HCT116 (cell line): ENCODE results near the gene SZT2. TPM values are rescaled to one million over a fixed set of nuclear protein-coding genes. Genes with fewer than 3 reads are reported as not detected.

Experiments
- ATAC-seq: fragments of 200-7000 bp; cut with Tn5 transposase; 2 replicates; pipeline ENCODE4 v1.9.1; 2020; ENCODE audit warnings: mild to moderate bottlenecking, moderate library complexity
- BruUV-seq: library from RNA; stranded (reverse); fragments of 400-500 nt; replicated peaks from 2 replicates; lab custom pipeline; 2021; lab: Mats Ljungman, UMichigan
- CTCF ChIA-PET: fragments of 300-600 bp; sonication (Branson Sonifier 250); formaldehyde crosslinking; loops from one replicate; lab custom pipeline; 2021; ENCODE audit warnings: antibody characterized with exemption; lab: Charles Lee
- POLR2A ChIA-PET: fragments of 300-600, 350-600 bp; sonication (Branson Sonifier 250); formaldehyde crosslinking; loops from one replicate; lab custom pipeline; 2021; ENCODE audit warnings: antibody characterized with exemption; lab: Charles Lee
- RAD21 ChIA-PET, 2 experiments: fragments of 300-600 bp; sonication (Branson Sonifier 250); formaldehyde crosslinking; loops; one replicate each; lab custom pipeline; 2023; ENCODE audit warnings: low total read pairs in 2 of 2; ENCODE audit not compliant: uncharacterized antibody in 2 of 2, unreplicated experiment in 2 of 2, low non-redundant PET in 1 of 2; lab: Charles Lee
- DNase-seq: peaks from one replicate; pipeline ENCODE4 v3.0.0-alpha.2; 2010; ENCODE audit warnings: low read depth, low spot score
- H2AFZ ChIP-seq: fragments of 200-600 bp; shearing (Covaris generic), sonication (generic); 2 replicates; pipeline ENCODE4 v1.6.1; 2017; ENCODE audit warnings: low read depth, mixed run types, mixed read lengths, antibody characterized with exemption, low read length; ENCODE audit not compliant: poor library complexity, severe bottlenecking
- H3K27ac ChIP-seq: 2 replicates; pipeline ENCODE4 v1.5.1; 2012; ENCODE audit warnings: low read depth, low read length
- H3K27me3 ChIP-seq: fragments of 200-600 bp; sonication (generic); 2 replicates; pipeline ENCODE4 v1.6.1; 2016; ENCODE audit warnings: mixed run types, low read length, mixed read lengths; ENCODE audit not compliant: insufficient read depth
- H3K36me3 ChIP-seq, 2 experiments: fragments of 200-500 bp in 1 of 2; fragments of 200-600 bp in 1 of 2; sonication (Bioruptor generic) in 1 of 2; sonication (generic) in 1 of 2; 2 replicates each; pipeline versions ENCODE4 v1.5.1 to v1.6.1; 2014 to 2016; ENCODE audit warnings: low read length in 2 of 2, inconsistent platforms in 1 of 2, mixed read lengths in 1 of 2, mixed run types in 1 of 2; ENCODE audit not compliant: insufficient read depth in 2 of 2, control insufficient read depth in 1 of 2
- H3K4me1 ChIP-seq, 2 experiments: fragments of 200-600 bp in 1 of 2; sonication (generic) in 1 of 2; 2 replicates each; pipeline versions ENCODE4 v1.5.1 to v1.6.1; 2012 to 2017; ENCODE audit warnings: low read length in 2 of 2, inconsistent platforms in 1 of 2, mild to moderate bottlenecking in 1 of 2, mixed read lengths in 1 of 2, mixed run types in 1 of 2, moderate library complexity in 1 of 2; ENCODE audit not compliant: insufficient read depth in 2 of 2, control insufficient read depth in 1 of 2
- H3K4me2 ChIP-seq: fragments of 200-600 bp; sonication (generic); 2 replicates; pipeline ENCODE4 v1.6.1; 2017; ENCODE audit warnings: mixed run types, low read length, mixed read lengths
- H3K4me3 ChIP-seq, 2 experiments: fragments of 200-600 bp in 1 of 2; sonication (generic) in 1 of 2; replicated peaks in 1 of 2; 2 replicates each; pipeline ENCODE4 v1.5.1; 2011 to 2016; ENCODE audit warnings: low read length in 2 of 2, control low read depth in 1 of 2, low read depth in 1 of 2, mild to moderate bottlenecking in 1 of 2, mixed read lengths in 1 of 2, mixed run types in 1 of 2
- H3K79me2 ChIP-seq: fragments of 200-600 bp; sonication (generic); 2 replicates; pipeline ENCODE4 v1.6.1; 2017; ENCODE audit warnings: mild to moderate bottlenecking, mixed run types, low read length, moderate library complexity, mixed read lengths; ENCODE audit not compliant: insufficient read depth
- H3K9ac ChIP-seq: fragments of 200-600 bp; sonication (generic); 2 replicates; pipeline ENCODE4 v1.6.1; 2016; ENCODE audit warnings: low read length, mixed read lengths
- H3K9me2 ChIP-seq: fragments of 200-600 bp; sonication (generic), shearing (Covaris generic); 2 replicates; pipeline ENCODE4 v1.6.1; 2017; ENCODE audit warnings: mixed run types, mild to moderate bottlenecking, moderate library complexity; ENCODE audit not compliant: insufficient read depth
- H3K9me3 ChIP-seq, 2 experiments: fragments of 200-500 bp in 1 of 2; fragments of 200-600 bp in 1 of 2; sonication (Bioruptor generic) in 1 of 2; sonication (generic) in 1 of 2; 2 replicates each; pipeline ENCODE4 v1.6.1; 2014 to 2017; ENCODE audit warnings: low read length in 2 of 2, mixed read lengths in 2 of 2, inconsistent platforms in 1 of 2, low read depth in 1 of 2, mild to moderate bottlenecking in 1 of 2, mixed run types in 1 of 2, moderate library complexity in 1 of 2; ENCODE audit not compliant: control insufficient read depth in 1 of 2, insufficient read depth in 1 of 2
- H4K20me1 ChIP-seq: fragments of 200-600 bp; sonication (generic), shearing (Covaris generic); 2 replicates; pipeline ENCODE4 v1.6.1; 2017; ENCODE audit warnings: mixed run types, mild to moderate bottlenecking, moderate library complexity; ENCODE audit not compliant: insufficient read depth
- CBX3 ChIP-seq: IDR thresholded peaks from 2 replicates; pipeline ENCODE4 v1.6.1; 2012; ENCODE audit warnings: low read depth
- CEBPB ChIP-seq: IDR thresholded peaks from 2 replicates; pipeline ENCODE4 v1.6.1; 2012; ENCODE audit warnings: low read depth
- EGR1 ChIP-seq: IDR thresholded peaks from 2 replicates; pipeline ENCODE4 v1.6.1; 2012; ENCODE audit warnings: low read depth
- EZH2 ChIP-seq: fragments of 200-600 bp; sonication (generic); IDR thresholded peaks from 2 replicates; pipeline ENCODE4 v1.6.1; 2017; ENCODE audit warnings: antibody characterized with exemption, mixed run types
- EZH2phosphoT487 ChIP-seq: fragments of 200-600 bp; IDR thresholded peaks from 2 replicates; pipeline ENCODE4 v1.6.1; 2018; ENCODE audit warnings: antibody characterized with exemption, borderline replicate concordance
- FOSL1 ChIP-seq: IDR thresholded peaks from 2 replicates; pipeline ENCODE4 v1.6.1; 2012; ENCODE audit warnings: low read depth
- POLR2A ChIP-seq: IDR thresholded peaks from 2 replicates; pipeline ENCODE4 v1.7.0; 2011; ENCODE audit warnings: borderline replicate concordance; ENCODE audit not compliant: insufficient read depth, insufficient read length; ENCODE audit errors: extremely low read depth
- POLR2AphosphoS5 ChIP-seq: IDR thresholded peaks from 2 replicates; pipeline ENCODE4 v1.6.1; 2011; ENCODE audit warnings: mild to moderate bottlenecking, low read depth, low read length, moderate library complexity
- RAD21 ChIP-seq: IDR thresholded peaks from 2 replicates; pipeline ENCODE4 v1.6.1; 2012; ENCODE audit warnings: low read depth, mild to moderate bottlenecking
- SIN3A ChIP-seq: IDR thresholded peaks from 2 replicates; pipeline ENCODE4 v1.6.1; 2012; ENCODE audit warnings: low read depth
- SP1 ChIP-seq: IDR thresholded peaks from 2 replicates; pipeline ENCODE4 v1.6.1; 2012; ENCODE audit warnings: low read depth
- SRF ChIP-seq: IDR thresholded peaks from 2 replicates; pipeline ENCODE4 v1.6.1; 2012; ENCODE audit warnings: low read depth
- TCF7L2 ChIP-seq: IDR thresholded peaks from 2 replicates; pipeline ENCODE4 v1.7.0; 2011; ENCODE audit warnings: borderline replicate concordance, inconsistent platforms; ENCODE audit not compliant: insufficient read depth, insufficient read length; ENCODE audit errors: extremely low read depth
- YY1 ChIP-seq: IDR thresholded peaks from 2 replicates; pipeline ENCODE4 v1.6.1; 2011; ENCODE audit warnings: low read length, low read depth, moderate library complexity, mild to moderate bottlenecking; ENCODE audit not compliant: insufficient replicate concordance; ENCODE audit errors: extremely low read depth
- ZNF274 ChIP-seq: fragments of 200-500 bp; sonication (Bioruptor generic); IDR thresholded peaks from 2 replicates; pipeline ENCODE4 v1.6.1; 2014; ENCODE audit warnings: mild to moderate bottlenecking, low read depth, low read length, inconsistent platforms
- intact Hi-C: fragments of 100-400 bp; cut with micrococcal nuclease; formaldehyde crosslinking; loops from 2 replicates; pipeline ENCODE4 v1.10.0; 2022
- total RNA-seq: library from RNA; stranded (reverse); gene quantifications from one replicate; pipeline ENCODE4 v1.2.1, GENCODE V29; 2021; ENCODE audit not compliant: unreplicated experiment
- TF ChIP-seq, protein P1 (sequence below): IDR thresholded peaks from 2 replicates; pipeline ENCODE4 v1.6.1; 2012
- TF ChIP-seq, protein P2 (sequence below), 3 experiments: fragments of 200-600 bp in 1 of 3; sonication (generic) in 1 of 3; IDR thresholded peaks in 2 of 3; conservative IDR thresholded peaks in 1 of 3; 2 replicates each; pipeline ENCODE4 v1.5.1; 2012 to 2017; ENCODE audit warnings: low read depth in 2 of 3, low read length in 2 of 3, antibody characterized with exemption in 1 of 3, borderline replicate concordance in 1 of 3, control low read depth in 1 of 3, mild to moderate bottlenecking in 1 of 3, mixed read lengths in 1 of 3, mixed run types in 1 of 3, moderate library complexity in 1 of 3; ENCODE audit not compliant: insufficient read depth in 1 of 3
- TF ChIP-seq, protein P3 (sequence below): IDR thresholded peaks from 2 replicates; pipeline ENCODE4 v1.6.1; 2012; ENCODE audit warnings: low read depth

Gene SZT2
- total RNA-seq, 1 experiment from 2014 or later = 43.0 TPM

DNA sequence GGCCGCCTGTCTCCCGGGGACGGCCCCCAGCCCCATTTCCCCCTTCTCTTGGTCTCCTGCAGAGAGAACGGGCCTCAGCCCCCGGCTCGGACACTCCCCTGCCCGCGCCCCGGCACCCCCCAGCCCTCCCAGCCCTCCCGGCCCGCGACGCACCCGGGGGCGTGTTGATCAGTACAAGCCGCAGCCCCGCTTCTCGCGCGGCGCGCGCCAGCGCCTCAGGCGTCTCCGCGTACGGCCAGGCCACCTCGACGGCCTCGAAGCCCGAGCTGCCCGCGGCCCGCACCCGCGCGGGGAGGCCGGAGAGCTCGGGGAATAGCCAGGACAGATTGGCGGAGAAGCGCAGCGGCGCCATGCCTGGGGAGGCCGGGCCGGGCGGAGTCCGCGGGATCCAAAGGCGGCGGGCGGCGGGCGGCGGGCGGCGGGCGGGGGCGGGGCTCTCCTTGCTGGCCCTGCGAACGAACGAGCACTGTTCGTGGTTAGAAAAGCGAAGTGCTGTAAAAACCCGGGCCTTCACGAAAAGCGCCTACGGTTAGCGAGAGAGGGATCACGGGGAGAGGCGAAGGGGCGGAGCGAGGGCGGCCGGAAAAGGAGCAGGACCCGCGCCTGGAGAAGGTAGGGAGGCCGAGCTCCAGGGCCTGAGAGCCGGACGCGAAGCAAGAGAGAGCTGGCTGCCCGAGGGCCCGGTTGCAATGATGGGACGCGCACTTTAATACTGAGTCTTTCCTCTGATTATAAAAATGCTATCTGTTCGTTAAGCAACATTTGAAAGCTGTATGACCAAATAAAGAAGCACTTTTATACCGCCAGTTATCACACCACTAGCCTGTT, 64.0 kb downstream of the SZT2 start, which contains the start of gene HYI:
Gene HYI (minus strand): TSS at position 490 of the 828 bp plus-strand sequence. CDS start 138 bp downstream, at position 352.
- no peak within 1 kb of the TSS for H2AFZ ChIP-seq
- TF ChIP-seq CBX3 (peak; percentile 17), SRF (no peak), YY1 (peak; percentile 36), EGR1 (0 out of 2 replicates have a peak, but pooled peaks have one; percentile 6), CEBPB (no peak), TCF7L2 (no peak), POLR2A (no peak), RAD21 (no peak; the same call in 1 of the 2 replicates), EZH2phosphoT487 (no peak), SP1 (no peak; the same call in 1 of the 2 replicates), EZH2 (no peak), ZNF274 (no peak), FOSL1 (no peak), POLR2AphosphoS5 (peak; percentile 72), SIN3A (peak; percentile 51; the same call in 1 of the 2 replicates)
- TF ChIP-seq, protein P1, sequence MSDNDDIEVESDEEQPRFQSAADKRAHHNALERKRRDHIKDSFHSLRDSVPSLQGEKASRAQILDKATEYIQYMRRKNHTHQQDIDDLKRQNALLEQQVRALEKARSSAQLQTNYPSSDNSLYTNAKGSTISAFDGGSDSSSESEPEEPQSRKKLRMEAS = peak; percentile 45; the same call in 1 of the 2 replicates
- TF ChIP-seq, protein P2, sequence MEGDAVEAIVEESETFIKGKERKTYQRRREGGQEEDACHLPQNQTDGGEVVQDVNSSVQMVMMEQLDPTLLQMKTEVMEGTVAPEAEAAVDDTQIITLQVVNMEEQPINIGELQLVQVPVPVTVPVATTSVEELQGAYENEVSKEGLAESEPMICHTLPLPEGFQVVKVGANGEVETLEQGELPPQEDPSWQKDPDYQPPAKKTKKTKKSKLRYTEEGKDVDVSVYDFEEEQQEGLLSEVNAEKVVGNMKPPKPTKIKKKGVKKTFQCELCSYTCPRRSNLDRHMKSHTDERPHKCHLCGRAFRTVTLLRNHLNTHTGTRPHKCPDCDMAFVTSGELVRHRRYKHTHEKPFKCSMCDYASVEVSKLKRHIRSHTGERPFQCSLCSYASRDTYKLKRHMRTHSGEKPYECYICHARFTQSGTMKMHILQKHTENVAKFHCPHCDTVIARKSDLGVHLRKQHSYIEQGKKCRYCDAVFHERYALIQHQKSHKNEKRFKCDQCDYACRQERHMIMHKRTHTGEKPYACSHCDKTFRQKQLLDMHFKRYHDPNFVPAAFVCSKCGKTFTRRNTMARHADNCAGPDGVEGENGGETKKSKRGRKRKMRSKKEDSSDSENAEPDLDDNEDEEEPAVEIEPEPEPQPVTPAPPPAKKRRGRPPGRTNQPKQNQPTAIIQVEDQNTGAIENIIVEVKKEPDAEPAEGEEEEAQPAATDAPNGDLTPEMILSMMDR (IDR thresholded peaks at IDR 0.05 in 2 of 3, conservative IDR thresholded peaks at IDR 0.05 in 1 of 3; ENCODE audit: borderline replicate concordance in 1 of 3, insufficient read depth in 1 of 3, low read depth in 2 of 3, low read length in 2 of 3) = no peak
- TF ChIP-seq, protein P3, sequence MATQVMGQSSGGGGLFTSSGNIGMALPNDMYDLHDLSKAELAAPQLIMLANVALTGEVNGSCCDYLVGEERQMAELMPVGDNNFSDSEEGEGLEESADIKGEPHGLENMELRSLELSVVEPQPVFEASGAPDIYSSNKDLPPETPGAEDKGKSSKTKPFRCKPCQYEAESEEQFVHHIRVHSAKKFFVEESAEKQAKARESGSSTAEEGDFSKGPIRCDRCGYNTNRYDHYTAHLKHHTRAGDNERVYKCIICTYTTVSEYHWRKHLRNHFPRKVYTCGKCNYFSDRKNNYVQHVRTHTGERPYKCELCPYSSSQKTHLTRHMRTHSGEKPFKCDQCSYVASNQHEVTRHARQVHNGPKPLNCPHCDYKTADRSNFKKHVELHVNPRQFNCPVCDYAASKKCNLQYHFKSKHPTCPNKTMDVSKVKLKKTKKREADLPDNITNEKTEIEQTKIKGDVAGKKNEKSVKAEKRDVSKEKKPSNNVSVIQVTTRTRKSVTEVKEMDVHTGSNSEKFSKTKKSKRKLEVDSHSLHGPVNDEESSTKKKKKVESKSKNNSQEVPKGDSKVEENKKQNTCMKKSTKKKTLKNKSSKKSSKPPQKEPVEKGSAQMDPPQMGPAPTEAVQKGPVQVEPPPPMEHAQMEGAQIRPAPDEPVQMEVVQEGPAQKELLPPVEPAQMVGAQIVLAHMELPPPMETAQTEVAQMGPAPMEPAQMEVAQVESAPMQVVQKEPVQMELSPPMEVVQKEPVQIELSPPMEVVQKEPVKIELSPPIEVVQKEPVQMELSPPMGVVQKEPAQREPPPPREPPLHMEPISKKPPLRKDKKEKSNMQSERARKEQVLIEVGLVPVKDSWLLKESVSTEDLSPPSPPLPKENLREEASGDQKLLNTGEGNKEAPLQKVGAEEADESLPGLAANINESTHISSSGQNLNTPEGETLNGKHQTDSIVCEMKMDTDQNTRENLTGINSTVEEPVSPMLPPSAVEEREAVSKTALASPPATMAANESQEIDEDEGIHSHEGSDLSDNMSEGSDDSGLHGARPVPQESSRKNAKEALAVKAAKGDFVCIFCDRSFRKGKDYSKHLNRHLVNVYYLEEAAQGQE = no peak

More for the DNA sequence above, 64.0 kb downstream of the SZT2 start, which contains the start of gene HYI:
- Histone ChIP-seq H4K20me1 (no peaks in the 10 kb centered on the region), H3K4me3 (peak within 1 kb of the TSS; percentile 57 to 66), H3K4me2 (peak within 1 kb of the TSS; percentile 90), H3K36me3 (peaks cover 0 to 8% of the 10 kb centered on the region in 2 experiments; a peak in 2 of 4 replicates), H3K27me3 (no peaks in the 10 kb centered on the region), H3K79me2 (no peaks in the 10 kb centered on the region), H3K4me1 (peaks cover 22 to 29% of the 10 kb centered on the region in 2 experiments), H3K9me2 (no peaks in the 10 kb centered on the region), H3K9me3 (no peaks in the 10 kb centered on the region), H3K27ac (peak within 1 kb of the TSS; percentile 63), H3K9ac (peak within 1 kb of the TSS; percentile 75)
- DNase-seq = peak; percentile 56
- ChIA-PET RAD21 (interaction anchor here in 1 of 2 experiments (1.6 kb wide), 1 partner anchor 227 kb away, joined by 3 read pairs; no protein-coding TSS in a partner anchor), CTCF (no interaction called here), POLR2A (interaction anchor here (0.6 to 1.8 kb wide), 5 partner anchors 8 to 560 kb away, joined by 3 to 6 read pairs (median 3); partner anchors contain the start of gene KDM4A)
- intact Hi-C loops = loop anchor here (10.0 kb wide), 1 partner anchor 591 kb away; no protein-coding TSS in a partner anchor
- ATAC-seq = peak; percentile 75
- no TSS peak for BruUV-seq
